ENCODE data around the gene CFAP70.
"Not testable (repeated sequence)": the region's sequence is repeated elsewhere in the genome, so short reads cannot be mapped to it uniquely, and the experiment has no call there.

The CFAP70 gene

GRCh38 chr10:73358331-73359279 lies at the start of gene CFAP70:
TSS of gene CFAP70 (minus strand) at chr10:73358864. CDS start at chr10:73354796, 4,068 bp downstream.
- DNase-seq, result peak; percentile 93 to 97 (median 93)

- DNase-seq, result no peak
Measured at GRCh38 chr10:73408061-73408460, 49.4 kb upstream of the CFAP70 start.

- no peak for DNase-seq
Measured at GRCh38 chr10:73407495-73407894, 48.8 kb upstream of the CFAP70 start.

- DNase-seq, result no peak
Measured at GRCh38 chr10:73406846-73407245, 48.2 kb upstream of the CFAP70 start.

- DNase-seq, result no peak
Measured at GRCh38 chr10:73405556-73405955, 46.9 kb upstream of the CFAP70 start.

GRCh38 chr10:73404690-73405089 lies 46.0 kb upstream of the CFAP70 start:
- no peak for DNase-seq

GRCh38 chr10:73401636-73402035 lies 43.0 kb upstream of the CFAP70 start:
- DNase-seq, result no peak

- no peak for DNase-seq
Measured at GRCh38 chr10:73399063-73399462, 40.4 kb upstream of the CFAP70 start.

GRCh38 chr10:73398024-73398423 lies 39.4 kb upstream of the CFAP70 start:
- DNase-seq, result no peak

GRCh38 chr10:73394325-73394724 lies 35.7 kb upstream of the CFAP70 start:
- DNase-seq, result not testable (repeated sequence)

GRCh38 chr10:73388228-73388627 lies 29.6 kb upstream of the CFAP70 start:
- DNase-seq, result no peak

GRCh38 chr10:73386583-73386982 lies 27.9 kb upstream of the CFAP70 start:
- DNase-seq, result no peak

GRCh38 chr10:73379064-73379748 lies 20.5 kb upstream of the CFAP70 start:
- DNase-seq, result no peak

GRCh38 chr10:73376679-73377078 lies 18.0 kb upstream of the CFAP70 start:
- DNase-seq, result no peak

- no peak for DNase-seq
Measured at GRCh38 chr10:73368238-73368637, 9.6 kb upstream of the CFAP70 start.

GRCh38 chr10:73366381-73367298 lies 8.0 kb upstream of the CFAP70 start:
- no peak for DNase-seq

GRCh38 chr10:73364964-73365363 lies 6.3 kb upstream of the CFAP70 start:
- DNase-seq, result no peak

GRCh38 chr10:73359492-73359891 lies 828 bp upstream of the CFAP70 start:
- DNase-seq, result peak in 1 of 3 experiments; percentile 27

GRCh38 chr10:73357821-73358220 lies 843 bp downstream of the CFAP70 start:
- no peak for DNase-seq

GRCh38 chr10:73357166-73357565 lies 1.5 kb downstream of the CFAP70 start:
- DNase-seq, result no peak

- DNase-seq, result no peak
Measured at GRCh38 chr10:73344269-73344668, 14.4 kb downstream of the CFAP70 start.

- DNase-seq, result no peak
Measured at GRCh38 chr10:73340121-73340520, 18.5 kb downstream of the CFAP70 start.

GRCh38 chr10:73339436-73339835 lies 19.2 kb downstream of the CFAP70 start:
- DNase-seq, result no peak
